HG02759 (cell line): Measurements from ENCODE around the gene VAMP1.
"Not testable (repeated sequence)": the region's sequence is repeated elsewhere in the genome, so short reads cannot be mapped to it uniquely, and the experiment has no call there.

ENCODE experiments used
- ATAC-seq: cut with Tn5 transposase; IDR thresholded peaks from one replicate; pipeline ENCODE4 v1.9.1; 2021; ENCODE audit warnings: mild to moderate bottlenecking, moderate library complexity; ENCODE audit not compliant: unreplicated experiment

Gene VAMP1, protein sequence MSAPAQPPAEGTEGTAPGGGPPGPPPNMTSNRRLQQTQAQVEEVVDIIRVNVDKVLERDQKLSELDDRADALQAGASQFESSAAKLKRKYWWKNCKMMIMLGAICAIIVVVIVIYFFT

DNA sequence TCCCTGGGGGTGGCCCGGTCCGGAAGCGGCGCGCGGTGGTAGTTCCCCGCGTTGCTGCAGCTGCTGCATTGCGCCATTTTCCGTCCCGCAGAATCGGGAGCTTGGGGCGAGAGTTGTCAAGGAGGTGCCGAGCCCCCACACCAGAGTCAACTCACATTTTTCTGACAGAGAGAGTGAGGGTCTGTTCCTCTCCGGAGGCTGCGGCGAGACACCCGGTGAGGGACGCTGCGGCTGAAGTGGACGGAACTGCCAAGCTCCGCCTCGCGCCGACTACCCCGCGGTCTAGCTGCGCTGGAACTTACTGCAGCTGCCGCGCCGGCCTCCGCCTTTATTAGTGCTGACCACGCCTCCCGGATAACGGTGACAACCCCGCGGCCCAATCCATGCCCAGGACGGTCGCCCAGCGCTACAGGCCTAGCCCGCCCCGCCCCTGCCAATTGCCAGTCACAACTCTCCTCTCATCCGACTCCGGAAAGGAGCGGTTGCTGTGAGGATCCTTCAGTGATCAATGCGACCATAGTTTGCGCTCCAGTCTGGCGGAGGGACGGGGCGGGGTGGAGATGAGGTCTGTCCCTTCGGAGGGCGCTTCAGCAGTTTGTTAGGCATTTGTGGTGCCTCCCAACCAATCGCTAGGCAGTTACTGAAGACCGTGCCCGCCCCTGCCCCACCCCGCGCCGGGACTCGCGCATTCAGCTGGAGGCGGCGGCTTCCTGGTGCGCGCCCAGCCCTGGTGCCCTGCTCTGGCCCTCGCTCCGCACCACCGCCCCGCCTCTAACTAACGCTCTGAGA lies at the start of gene VAMP1:
VAMP1 (minus strand) TSS at position 303 of the 789 bp plus-strand sequence; CDS start at position 157, 146 bp downstream.
- ATAC-seq: peak; percentile 85

DNA sequence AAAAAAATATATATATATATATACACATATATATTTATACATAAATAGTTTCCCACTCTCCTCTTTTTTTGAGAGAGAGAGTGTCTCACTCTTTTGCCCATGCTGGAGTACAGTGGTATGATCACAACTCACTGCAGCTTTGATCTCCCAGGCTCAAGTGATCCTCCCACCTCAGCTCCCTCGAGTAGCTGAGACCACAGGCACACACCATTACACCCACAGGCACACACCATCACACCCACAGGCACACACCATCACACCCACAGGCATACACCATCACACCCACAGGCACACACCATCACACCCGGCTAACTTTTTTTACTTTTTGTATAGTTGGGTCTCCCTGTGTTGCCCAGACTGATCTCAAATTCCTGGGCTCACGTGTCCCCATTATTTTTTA lies 49.7 kb upstream of the VAMP1 start:
- ATAC-seq: no peak

DNA sequence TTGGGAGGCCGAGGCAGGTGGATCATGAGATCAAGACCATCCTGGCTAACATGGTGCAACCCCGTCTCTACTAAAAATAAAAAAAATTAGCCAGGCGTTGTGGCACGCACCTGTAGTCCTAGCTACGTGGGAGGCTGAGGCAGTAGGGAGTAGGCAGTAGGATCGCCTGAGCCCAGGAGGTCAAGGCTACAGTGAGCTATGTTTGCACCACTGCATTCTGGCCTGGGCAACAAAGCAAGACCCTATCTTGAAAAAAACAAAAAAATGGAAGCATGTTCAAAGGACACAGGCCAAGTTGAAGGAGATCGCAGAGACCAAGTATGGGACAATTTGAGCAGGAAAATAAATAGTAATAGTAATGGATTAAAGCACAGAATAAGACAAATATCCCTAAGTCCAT lies 37.6 kb upstream of the VAMP1 start:
- no peak for ATAC-seq

DNA sequence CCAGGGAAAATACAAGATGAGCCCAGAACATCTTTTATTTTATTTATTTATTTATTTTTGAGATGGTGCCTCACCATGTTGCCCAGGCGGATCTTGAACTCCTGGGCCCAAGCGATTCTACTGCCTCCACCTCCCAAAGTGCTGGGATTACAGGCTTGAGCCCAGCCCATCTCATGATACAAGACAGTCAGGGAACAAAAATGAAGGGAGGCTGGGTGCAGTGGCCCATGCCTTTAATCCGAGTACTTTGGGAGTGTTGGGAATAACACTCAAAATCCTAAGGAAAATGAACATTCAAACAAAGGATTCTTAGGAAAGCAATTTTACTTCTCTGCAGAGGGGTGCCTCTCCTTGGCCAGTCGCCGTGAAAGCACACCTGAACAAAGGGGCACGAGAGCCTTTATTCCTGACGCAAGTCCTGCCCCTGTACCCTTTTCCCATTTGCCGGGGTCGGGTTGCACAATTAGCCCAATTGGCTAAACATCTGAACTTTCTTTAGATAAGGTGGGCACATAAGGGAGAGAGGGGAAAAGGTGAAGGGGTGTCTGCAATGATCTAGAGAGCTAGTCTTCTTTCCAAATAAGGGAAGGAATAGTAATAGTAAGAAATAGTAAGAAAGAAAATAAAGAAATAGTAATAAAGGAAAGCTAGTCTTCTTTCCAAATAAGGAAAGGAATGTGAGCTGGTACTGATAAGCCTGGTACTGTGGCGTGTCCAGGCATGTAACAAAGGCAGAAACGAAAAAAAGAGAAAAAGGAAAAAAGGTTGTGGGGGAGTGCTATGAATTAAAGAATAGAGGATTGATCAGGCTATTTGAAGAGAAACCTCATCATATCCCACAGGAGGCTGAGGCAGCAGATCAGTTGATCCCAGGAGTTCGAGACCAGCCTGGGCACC lies 36.9 kb upstream of the VAMP1 start:
- no peak for ATAC-seq

DNA sequence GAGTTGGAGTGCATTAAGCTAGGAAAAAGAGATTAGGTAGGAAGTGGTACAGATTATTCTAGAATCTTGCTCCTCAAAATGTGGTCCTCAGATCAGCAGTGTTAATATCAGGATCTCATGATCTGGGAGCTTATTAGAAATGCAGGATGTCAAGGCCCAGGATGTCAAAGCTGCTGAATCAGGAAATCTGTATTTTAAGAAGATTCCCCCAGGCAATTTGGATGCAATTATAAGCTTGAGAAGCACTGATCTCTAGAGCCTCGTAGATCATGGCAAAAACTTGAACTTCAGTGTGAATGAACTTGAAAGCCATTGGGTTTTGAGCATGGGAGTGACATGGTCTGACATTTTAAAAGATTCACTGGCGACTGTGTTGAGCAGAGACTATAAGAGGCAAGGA lies 30.0 kb upstream of the VAMP1 start:
- no peak for ATAC-seq

DNA sequence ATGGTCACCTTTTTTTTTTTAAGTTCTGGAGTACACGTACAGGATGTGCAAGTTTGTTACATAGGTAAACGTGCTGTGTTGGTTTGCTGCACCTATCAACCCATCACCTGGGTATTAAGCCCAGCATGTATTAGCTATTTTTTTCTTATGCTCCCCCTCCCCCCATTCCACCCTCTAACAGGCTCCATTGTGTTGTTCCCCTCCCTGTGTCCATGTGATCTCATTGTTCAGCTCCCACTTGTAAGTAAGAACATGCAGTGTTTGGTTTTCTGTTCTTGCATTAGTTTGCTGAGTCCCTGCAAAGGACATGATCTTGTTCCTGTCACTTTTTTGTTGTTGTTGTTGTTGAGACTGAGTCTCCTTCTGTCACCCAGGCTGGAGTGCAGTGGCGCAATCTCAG lies 26.8 kb upstream of the VAMP1 start:
- ATAC-seq: not testable (repeated sequence)

DNA sequence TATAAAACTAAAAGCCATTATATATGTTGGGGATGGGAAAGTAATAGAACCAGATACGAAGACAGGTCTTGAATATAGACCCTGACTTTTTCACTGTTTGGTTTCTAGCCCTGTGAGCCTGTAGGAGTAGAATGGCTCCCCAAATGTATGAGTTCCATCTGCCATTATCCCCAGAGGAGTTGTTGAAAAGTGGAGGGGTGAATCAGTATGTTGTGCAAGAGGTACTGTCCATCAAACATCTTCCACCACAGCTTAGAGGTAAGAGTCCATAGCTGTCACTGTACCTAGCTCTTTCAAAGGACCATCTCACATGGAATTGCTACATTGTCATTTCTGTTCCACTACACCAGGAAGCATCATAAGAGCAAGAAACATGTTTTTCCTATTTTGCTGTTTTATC lies 24.5 kb upstream of the VAMP1 start:
- no peak for ATAC-seq

DNA sequence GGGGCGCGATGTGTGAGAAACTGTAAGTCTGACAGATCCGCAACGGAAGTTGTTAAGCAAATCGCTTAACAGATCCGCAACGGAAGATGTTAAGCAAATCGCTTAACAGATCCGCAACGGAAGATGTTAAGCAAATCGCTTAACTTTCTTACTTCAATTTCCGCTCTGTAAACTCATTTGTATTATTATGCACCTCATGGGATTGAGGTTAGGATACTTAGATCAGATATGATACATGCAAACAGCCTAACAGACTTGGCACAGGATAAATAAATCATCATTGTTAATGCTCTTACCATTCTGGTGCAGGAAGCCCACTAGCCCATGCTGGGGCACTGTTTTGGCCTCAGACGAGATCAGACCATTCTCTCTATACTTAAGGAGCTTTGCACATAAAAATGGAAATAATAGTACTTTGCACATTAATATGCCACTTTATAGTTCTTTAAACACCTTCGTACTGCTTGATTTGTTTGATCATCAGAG lies 23.8 kb upstream of the VAMP1 start:
- no peak for ATAC-seq

DNA sequence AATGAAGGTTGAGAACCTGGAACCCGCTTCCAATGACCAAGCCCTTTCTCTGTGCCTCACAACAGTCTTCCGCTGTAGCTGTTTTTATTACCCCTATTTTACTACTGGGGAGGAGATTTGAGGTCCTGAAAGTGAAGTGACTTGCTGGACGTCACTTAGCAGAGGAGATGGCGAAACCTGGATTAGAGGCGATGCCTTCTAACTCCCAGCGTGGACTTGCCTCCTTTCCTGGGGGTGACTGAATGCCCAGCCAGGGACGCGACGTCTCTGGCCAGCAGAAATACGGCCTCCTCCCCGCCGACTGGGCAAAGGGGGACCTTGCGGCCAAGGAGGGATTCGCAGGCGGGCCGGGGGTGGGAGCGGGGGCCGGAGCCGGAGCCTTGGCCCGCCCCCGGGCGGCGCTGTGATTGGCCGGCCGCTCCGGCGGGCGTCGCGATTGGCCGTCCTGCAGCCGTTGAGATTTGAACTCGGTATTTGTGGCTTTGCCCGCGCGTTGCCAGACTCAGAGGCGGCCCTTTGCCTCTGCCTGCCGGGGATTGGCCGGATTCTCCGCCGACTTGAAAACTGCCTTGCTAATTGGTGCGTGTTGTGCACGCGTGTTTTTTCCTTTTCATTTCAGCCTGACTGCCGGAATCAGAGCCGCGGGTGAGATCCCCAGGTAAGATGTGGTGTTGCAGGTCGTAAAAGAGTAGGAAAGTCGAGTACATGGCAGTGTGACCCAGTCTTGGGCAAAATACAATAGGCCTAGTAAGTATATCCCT lies 23.2 kb upstream of the VAMP1 start, which contains the start of gene NCAPD2:
NCAPD2 (plus strand) TSS at position 606 of the 761 bp plus-strand sequence. CDS start 997 bp downstream, outside the sequence.
- peak; percentile 90 for ATAC-seq

DNA sequence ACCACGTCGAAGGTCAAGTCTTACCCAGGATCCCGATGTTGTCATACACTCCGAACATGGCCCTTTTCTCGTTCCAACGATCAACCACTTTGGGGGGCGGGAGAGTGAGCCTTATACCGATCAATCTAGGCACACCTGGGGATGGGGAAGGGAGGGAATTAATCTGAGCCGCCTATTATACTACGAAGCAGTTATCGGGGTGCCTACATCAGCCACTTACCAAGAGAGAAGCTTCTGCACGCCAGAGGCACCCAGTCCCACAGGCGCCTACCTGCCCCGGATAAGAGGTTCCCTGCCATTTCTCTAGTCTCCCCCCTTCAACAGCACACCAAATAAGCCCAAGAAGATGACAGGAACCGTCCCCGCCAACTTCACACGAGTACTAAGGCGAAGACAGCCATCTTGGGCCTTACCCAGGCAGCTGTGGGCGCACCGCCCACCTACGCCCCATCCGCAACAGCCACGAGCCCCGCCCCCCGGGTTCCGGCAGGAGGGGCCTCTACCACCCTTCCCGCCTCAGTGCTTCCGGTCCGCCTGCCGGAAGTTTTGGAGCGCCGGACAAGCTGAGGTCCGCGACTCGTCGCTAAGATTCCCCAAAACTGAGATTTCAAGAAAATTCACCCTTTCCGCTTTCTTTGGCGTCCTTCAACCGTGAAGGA lies 22.5 kb upstream of the VAMP1 start, which contains the start of gene MRPL51:
MRPL51 (minus strand) TSS at position 425 of the 659 bp plus-strand sequence; CDS start at position 299, 126 bp downstream.
- ATAC-seq: peak; percentile 72

DNA sequence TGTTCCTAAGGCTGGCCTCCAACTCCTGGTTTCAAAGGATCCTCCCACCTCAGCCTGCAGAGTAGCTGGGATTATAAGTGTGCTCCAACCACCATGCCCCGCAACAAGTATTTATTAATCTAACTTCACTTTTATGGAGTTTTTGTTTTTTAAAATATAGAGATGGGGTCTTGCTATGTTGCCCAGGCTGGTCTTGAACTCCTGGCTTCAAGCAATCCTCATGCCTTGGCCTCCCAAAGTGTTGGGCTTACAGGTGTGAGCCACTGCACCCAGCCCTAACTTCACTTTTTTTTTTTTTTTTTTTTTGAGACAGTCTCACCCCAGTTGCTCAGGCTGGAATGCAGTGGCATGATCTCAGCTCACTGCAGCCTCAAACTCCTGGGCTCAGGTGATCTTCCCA lies 20.2 kb upstream of the VAMP1 start:
- ATAC-seq: not testable (repeated sequence)

DNA sequence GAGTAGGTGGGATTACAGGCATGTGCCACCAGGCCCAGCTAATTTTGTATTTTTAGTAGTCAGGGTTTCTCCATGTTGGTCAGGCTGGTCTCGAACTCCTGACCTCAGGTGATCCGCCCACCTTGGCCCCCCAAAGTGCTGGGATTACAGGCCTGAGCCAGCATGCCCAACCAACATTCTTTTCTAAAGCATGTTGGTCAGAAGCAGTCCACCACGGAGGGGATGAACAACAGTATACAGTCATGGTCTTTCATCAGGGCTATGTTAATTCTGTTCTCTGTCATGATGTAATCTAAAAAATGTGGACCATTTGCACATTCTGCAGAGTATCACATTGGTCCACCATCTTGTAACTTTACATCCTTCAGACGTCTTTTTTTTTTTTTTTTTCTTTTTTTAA lies 19.0 kb upstream of the VAMP1 start:
- no peak for ATAC-seq

DNA sequence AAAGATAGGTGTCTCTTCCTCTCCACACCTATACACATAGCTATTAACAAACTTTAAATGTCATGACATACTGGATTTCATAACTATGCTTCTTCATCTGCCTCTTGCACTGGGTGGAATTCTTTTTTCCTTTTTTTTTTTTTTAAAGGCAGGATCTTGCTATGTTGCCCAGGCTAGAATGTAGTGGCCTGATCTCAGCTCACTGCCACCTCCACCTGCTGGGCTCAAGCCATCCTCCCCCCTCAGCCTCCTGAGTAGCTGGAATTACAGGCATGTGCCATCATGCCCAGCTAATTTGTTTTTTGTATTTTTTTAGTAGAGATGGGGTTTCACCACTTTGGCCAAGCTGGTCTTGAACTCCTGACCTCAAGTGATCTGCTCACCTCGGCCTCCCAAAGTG lies 17.8 kb upstream of the VAMP1 start:
- ATAC-seq: no peak

DNA sequence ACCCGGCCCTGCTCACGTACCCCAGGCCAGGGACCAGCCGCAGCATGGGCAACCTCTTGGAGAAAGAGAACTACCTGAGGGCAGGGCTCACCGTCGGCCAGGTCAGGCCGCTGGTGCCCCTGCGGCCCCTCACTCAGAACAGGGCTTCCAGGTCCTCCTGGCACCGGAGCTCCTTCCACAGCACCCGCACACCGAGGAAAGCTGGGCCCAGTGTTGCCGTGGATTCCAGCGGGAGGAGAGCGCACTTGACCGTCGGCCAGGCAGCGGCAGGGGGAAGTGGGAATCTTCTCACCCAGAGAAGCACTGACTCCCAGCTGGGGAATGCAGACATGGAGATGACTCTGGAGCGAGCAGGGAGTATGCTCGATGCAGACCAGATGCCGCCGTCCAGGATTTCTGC lies 7.9 kb upstream of the VAMP1 start:
- no peak for ATAC-seq

DNA sequence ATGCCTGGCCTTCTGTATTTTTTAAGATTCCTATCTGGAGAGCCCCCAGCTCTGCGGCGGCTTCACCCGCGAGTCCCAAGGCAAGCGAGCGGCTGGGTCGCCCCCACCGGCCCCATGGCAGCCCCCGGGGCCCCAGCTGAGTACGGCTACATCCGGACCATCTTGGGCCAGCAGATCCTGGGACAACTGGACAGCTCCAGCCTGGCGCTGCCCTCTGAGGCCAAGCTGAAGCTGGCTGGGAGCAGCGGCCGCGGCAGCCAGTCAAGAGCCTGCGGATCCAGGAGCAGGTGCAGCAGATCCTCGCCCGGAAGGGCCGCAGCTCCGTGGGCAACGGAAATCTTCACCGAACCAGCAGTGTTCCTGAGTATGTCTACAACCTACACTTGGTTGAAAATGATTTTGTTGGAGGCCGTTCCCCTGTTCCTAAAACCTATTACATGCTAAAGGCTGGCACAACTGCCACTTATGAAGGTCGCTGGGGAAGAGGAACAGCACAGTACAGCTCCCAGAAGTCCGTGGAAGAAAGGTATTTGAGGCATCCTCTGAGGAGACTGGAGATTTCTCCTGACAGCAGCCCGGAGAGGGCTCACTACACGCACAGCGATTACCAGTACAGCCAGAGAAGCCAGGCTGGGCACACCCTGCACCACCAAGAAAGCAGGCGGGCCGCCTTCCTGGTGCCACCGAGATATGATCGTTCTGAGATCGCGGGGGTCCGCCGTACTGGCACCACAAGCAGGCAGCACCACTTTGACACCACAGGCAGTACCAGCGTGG lies 7.3 kb upstream of the VAMP1 start:
- not testable (repeated sequence) for ATAC-seq

DNA sequence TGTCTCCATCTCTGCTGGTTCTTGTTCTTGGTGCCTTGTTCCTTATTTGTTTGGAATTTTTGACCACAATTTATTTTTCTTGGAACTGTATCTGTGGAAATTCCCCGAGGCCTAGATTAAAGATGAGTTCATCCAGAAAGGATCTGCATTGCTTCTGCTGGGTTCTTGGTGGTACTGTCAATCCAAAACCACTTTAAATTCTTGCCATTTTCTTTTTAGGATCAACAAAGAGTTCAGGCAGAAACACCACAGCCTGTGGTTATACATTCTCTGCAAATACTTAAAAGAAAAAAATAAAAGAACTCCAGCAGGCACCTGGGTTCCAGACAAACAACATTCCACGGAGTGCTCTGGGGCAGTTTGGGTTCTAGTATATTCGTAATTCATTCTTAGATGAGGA lies 6.0 kb upstream of the VAMP1 start:
- ATAC-seq: no peak

DNA sequence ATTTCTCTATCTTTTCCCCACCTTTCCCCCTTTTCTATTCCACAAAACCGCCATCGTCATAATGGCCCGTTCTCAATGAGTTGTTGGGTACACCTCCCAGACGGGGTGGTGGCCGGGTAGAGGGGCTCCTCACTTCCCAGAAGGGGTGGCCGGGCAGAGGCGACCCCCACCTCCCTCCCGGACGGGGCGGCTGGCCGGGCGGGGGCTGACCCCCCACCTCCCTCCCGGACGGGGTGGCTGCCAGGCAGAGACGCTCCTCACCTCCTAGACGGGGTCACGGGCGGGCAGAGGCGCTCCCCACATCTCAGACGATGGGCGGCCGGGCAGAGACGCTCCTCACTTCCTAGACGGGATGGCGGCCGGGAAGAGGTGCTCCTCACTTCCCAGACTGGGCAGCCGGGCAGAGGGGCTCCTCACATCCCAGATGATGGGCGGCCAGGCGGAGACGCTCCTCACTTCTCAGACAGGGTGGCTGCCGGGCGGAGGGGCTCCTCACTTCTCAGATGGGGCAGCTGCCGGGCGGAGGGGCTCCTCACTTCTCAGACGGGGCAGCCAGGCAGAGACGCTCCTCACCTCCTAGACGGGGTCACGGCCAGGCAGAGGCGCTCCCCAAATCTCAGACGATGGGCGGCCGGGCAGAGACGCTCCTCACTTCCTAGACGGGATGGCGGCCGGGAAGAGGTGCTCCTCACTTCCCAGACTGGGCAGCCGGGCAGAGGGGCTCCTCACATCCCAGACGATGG lies 4.9 kb upstream of the VAMP1 start:
- not testable (repeated sequence) for ATAC-seq

DNA sequence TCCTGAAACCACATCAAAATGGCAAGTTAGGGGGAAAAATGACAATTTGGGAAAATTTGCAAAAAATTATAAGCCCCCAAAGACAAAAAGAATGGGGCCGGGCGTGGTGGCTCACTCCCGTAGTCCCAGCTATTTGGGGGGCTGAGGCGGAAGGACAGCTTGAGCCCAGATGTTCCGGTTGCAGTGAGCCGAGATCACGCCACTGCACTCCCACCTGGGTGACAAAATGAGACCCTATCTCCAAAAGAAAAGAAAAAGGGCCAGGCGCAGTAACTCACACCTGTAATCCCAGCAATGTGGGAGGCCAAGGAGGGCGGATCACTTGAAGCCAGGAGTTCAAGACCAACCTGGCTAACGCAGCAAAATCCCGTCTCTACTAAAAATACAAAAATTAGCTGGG lies 2.0 kb upstream of the VAMP1 start:
- ATAC-seq: no peak

DNA sequence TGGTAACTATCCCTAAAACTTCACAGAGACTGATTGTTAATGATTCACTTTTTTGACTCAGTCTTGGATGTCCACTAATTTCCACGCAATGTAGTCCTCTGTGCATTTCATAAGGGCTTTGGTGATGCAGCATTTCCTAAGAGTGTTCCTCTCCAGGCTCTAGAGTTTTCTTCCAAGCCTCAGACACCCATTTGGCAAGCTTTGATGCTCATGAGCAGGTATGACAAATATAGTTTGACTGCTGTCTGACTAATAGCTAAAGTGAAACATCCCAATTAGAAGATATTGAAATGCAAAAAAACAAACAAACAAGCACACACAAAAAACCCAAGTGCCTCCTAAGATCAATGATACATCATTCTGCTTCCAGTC lies 1.5 kb upstream of the VAMP1 start:
- no peak for ATAC-seq
